H9 (cell line): ENCODE results near the gene SELPLG. TPM values are rescaled to one million over a fixed set of nuclear protein-coding genes. Genes with fewer than 3 reads are reported as not detected.

ENCODE experiments used
- DNase-seq: peaks from one replicate; pipeline ENCODE4 v3.0.0-alpha.2; 2017
- H2AFZ ChIP-seq: one replicate; pipeline ENCODE4 v1.6.1; 2013; ENCODE audit warnings: mild to moderate bottlenecking, low read length, control low read depth, moderate library complexity
- H2AK5ac ChIP-seq: 2 replicates; pipeline ENCODE4 v1.6.1; 2013; ENCODE audit warnings: low read length, control low read depth, mixed read lengths; ENCODE audit not compliant: insufficient read length
- H2BK120ac ChIP-seq: one replicate; pipeline ENCODE4 v1.6.1; 2013; ENCODE audit warnings: low read depth, mild to moderate bottlenecking, low read length, control low read depth, inconsistent platforms; ENCODE audit not compliant: poor library complexity, severe bottlenecking
- H2BK12ac ChIP-seq: 2 replicates; pipeline ENCODE4 v1.6.1; 2013; ENCODE audit warnings: low read length, control low read depth, mixed read lengths, low read depth; ENCODE audit not compliant: insufficient read length
- H2BK15ac ChIP-seq: 2 replicates; pipeline ENCODE4 v1.6.1; 2013; ENCODE audit warnings: low read depth, low read length, control low read depth
- H2BK20ac ChIP-seq: one replicate; pipeline ENCODE4 v1.6.1; 2013; ENCODE audit warnings: low read depth, mild to moderate bottlenecking, low read length, control low read depth, inconsistent platforms; ENCODE audit not compliant: poor library complexity, severe bottlenecking
- H2BK5ac ChIP-seq: 2 replicates; pipeline ENCODE4 v1.6.1; 2013; ENCODE audit warnings: low read length, control low read depth, mixed read lengths; ENCODE audit not compliant: insufficient read length
- H3K14ac ChIP-seq: 2 replicates; pipeline ENCODE4 v1.6.1; 2013; ENCODE audit warnings: low read length, control low read depth; ENCODE audit not compliant: insufficient read depth
- H3K18ac ChIP-seq: 2 replicates; pipeline ENCODE4 v1.6.1; 2013; ENCODE audit warnings: low read depth, mild to moderate bottlenecking, mixed read lengths, low read length, control low read depth; ENCODE audit not compliant: insufficient read length
- H3K23ac ChIP-seq: 2 replicates; pipeline ENCODE4 v1.6.1; 2013; ENCODE audit warnings: low read length, control low read depth, mixed read lengths, low read depth; ENCODE audit not compliant: insufficient read length
- H3K23me2 ChIP-seq: 2 replicates; pipeline ENCODE4 v1.6.1; 2013; ENCODE audit warnings: low read depth, mild to moderate bottlenecking, mixed read lengths, low read length, control low read depth; ENCODE audit not compliant: insufficient read length, poor library complexity, severe bottlenecking
- H3K27ac ChIP-seq: 2 replicates; pipeline ENCODE4 v1.5.1; 2013; ENCODE audit warnings: low read length, control low read depth, mixed read lengths, low read depth; ENCODE audit not compliant: insufficient read length
- H3K27me3 ChIP-seq: 2 replicates; pipeline ENCODE4 v1.6.1; 2013; ENCODE audit warnings: low read length, control low read depth, inconsistent platforms; ENCODE audit not compliant: insufficient read depth
- H3K4ac ChIP-seq: 2 replicates; pipeline ENCODE4 v1.6.1; 2013; ENCODE audit warnings: low read depth, mild to moderate bottlenecking, control low read depth, inconsistent platforms, low read length, moderate library complexity
- H3K4me1 ChIP-seq: 2 replicates; pipeline ENCODE4 v1.6.1; 2013; ENCODE audit warnings: low read length, control low read depth, inconsistent platforms; ENCODE audit not compliant: insufficient read depth
- H3K4me2 ChIP-seq: 2 replicates; pipeline ENCODE4 v1.6.1; 2013; ENCODE audit warnings: low read length, control low read depth, mixed read lengths; ENCODE audit not compliant: insufficient read length, insufficient read depth
- H3K56ac ChIP-seq: 2 replicates; pipeline ENCODE4 v1.6.1; 2013; ENCODE audit warnings: low read depth, mild to moderate bottlenecking, mixed read lengths, low read length, control low read depth; ENCODE audit not compliant: insufficient read length
- H3K79me1 ChIP-seq: 2 replicates; pipeline ENCODE4 v1.6.1; 2013; ENCODE audit warnings: low read depth, mild to moderate bottlenecking, moderate library complexity, low read length, control low read depth, inconsistent platforms; ENCODE audit not compliant: insufficient read depth, poor library complexity, severe bottlenecking
- H3K79me2 ChIP-seq: 2 replicates; pipeline ENCODE4 v1.6.1; 2013; ENCODE audit warnings: low read length, control low read depth, inconsistent platforms; ENCODE audit not compliant: insufficient read depth
- H3K9ac ChIP-seq: 2 replicates; pipeline ENCODE4 v1.6.1; 2013; ENCODE audit warnings: low read length, control low read depth, mixed read lengths; ENCODE audit not compliant: insufficient read length; ENCODE audit errors: extremely low read depth
- H3K9me3 ChIP-seq: one replicate; pipeline ENCODE4 v1.6.1; 2013; ENCODE audit warnings: low read depth, low read length, inconsistent platforms; ENCODE audit not compliant: control insufficient read depth
- H3T11ph ChIP-seq: one replicate; pipeline ENCODE4 v1.6.1; 2013; ENCODE audit warnings: mild to moderate bottlenecking, low read length, control low read depth, inconsistent platforms
- H4K20me1 ChIP-seq: one replicate; pipeline ENCODE4 v1.6.1; 2013; ENCODE audit not compliant: control insufficient read depth, insufficient read length, insufficient read depth
- H4K5ac ChIP-seq: 2 replicates; pipeline ENCODE4 v1.6.1; 2013; ENCODE audit warnings: low read depth, mild to moderate bottlenecking, mixed read lengths, low read length, control low read depth; ENCODE audit not compliant: insufficient read length
- H4K8ac ChIP-seq: replicated peaks from 2 replicates; pipeline ENCODE4 v1.6.1; 2013; ENCODE audit warnings: low read length, control low read depth, mixed read lengths, low read depth; ENCODE audit not compliant: insufficient read length
- H4K91ac ChIP-seq: 2 replicates; pipeline ENCODE4 v1.6.1; 2013; ENCODE audit warnings: low read depth, mild to moderate bottlenecking, moderate library complexity, mixed read lengths, low read length, control low read depth; ENCODE audit not compliant: insufficient read length
- H3K27ac Mint-ChIP-seq, 3 experiments: 2 replicates in 2 of 3; 3 replicates in 1 of 3; pipeline ENCODE4 v1.8.0; 2020 to 2021; ENCODE audit warnings: mixed read lengths in 3 of 3, mild to moderate bottlenecking in 1 of 3, moderate library complexity in 1 of 3
- H3K27me3 Mint-ChIP-seq: 2 replicates; pipeline ENCODE4 v1.8.0; 2021; ENCODE audit warnings: low read depth, mild to moderate bottlenecking, moderate library complexity, mixed read lengths
- H3K36me3 Mint-ChIP-seq, 3 experiments: 2 replicates in 2 of 3; 3 replicates in 1 of 3; pipeline ENCODE4 v1.8.0; 2020 to 2021; ENCODE audit warnings: low read depth in 3 of 3, mixed read lengths in 3 of 3; ENCODE audit not compliant: insufficient read depth in 1 of 3
- H3K4me1 Mint-ChIP-seq, 2 experiments: 2 replicates each; pipeline ENCODE4 v1.8.0; 2020; ENCODE audit warnings: mixed read lengths in 2 of 2
- H3K4me3 Mint-ChIP-seq, 2 experiments: 2 replicates in 1 of 2; 3 replicates in 1 of 2; pipeline ENCODE4 v1.8.0; 2020 to 2021; ENCODE audit warnings: mild to moderate bottlenecking in 2 of 2, mixed read lengths in 2 of 2, moderate library complexity in 1 of 2
- H3K9me3 Mint-ChIP-seq, 2 experiments: 2 replicates in 1 of 2; 3 replicates in 1 of 2; pipeline ENCODE4 v1.8.0; 2020; ENCODE audit warnings: mild to moderate bottlenecking in 2 of 2, mixed read lengths in 2 of 2, moderate library complexity in 1 of 2
- WGBS: extraction: QIAGEN DNeasy Blood & Tissue Kit; methylation state at CpG from one replicate; pipeline ENCODE4 v1.1.7; 2013; ENCODE audit warnings: missing lambda C conversion rate, low lambda C conversion rate, mixed read lengths; ENCODE audit not compliant: insufficient read length; ENCODE audit errors: extremely low coverage; 5-methylcytosine and 5-hydroxymethylcytosine counted together
- total RNA-seq: library from RNA; stranded (reverse); gene quantifications from 2 replicates; pipeline ENCODE4 v1.2.1, GENCODE V29; 2021
- TF ChIP-seq, protein P1 (sequence below): fragments of 200-600 bp; sonication (generic); conservative IDR thresholded peaks from 3 replicates; pipeline ENCODE4 v1.8.0; 2021; ENCODE audit warnings: antibody characterized with exemption, mild to moderate bottlenecking

SELPLG gene
- total RNA-seq, 1 experiment from 2014 or later: 0.15 TPM

DNA sequence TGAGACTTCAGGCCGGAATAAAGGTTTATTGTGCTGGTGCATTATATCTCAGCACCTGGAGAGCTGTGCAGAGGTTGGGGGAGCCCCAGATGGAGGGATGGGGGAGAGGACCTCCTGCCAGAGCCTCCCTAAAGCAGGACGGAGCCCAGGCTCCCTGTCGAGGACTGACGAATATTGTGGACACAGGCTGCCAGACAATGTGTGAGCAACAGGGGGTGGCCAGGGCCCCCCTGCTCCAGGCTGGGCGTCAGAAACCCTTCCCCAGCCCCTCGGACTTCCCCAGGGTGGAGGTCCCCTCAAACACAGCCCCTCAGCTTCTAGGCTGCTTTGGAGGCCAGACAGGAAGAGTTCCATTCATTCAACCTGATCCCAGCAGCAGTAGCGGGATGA is 43.9 kb downstream of the SELPLG start:
- H3K4me2 ChIP-seq: no peak overlapping the region

More for the DNA sequence above, 43.9 kb downstream of the SELPLG start:
- TF ChIP-seq, protein P1, sequence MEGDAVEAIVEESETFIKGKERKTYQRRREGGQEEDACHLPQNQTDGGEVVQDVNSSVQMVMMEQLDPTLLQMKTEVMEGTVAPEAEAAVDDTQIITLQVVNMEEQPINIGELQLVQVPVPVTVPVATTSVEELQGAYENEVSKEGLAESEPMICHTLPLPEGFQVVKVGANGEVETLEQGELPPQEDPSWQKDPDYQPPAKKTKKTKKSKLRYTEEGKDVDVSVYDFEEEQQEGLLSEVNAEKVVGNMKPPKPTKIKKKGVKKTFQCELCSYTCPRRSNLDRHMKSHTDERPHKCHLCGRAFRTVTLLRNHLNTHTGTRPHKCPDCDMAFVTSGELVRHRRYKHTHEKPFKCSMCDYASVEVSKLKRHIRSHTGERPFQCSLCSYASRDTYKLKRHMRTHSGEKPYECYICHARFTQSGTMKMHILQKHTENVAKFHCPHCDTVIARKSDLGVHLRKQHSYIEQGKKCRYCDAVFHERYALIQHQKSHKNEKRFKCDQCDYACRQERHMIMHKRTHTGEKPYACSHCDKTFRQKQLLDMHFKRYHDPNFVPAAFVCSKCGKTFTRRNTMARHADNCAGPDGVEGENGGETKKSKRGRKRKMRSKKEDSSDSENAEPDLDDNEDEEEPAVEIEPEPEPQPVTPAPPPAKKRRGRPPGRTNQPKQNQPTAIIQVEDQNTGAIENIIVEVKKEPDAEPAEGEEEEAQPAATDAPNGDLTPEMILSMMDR: no peak
- H2AFZ ChIP-seq: no peak overlapping the region
- H3K4me1 ChIP-seq: no peaks in the 10 kb centered on the region
- Mint-ChIP-seq H3K4me3 (peak overlapping the region in 1 of 2 experiments; percentile 44; a peak in 2 of 5 replicates), H3K4me1 (peaks cover 12 to 27% of the 10 kb centered on the region in 2 experiments), H3K27ac (peak overlapping the region in 1 of 3 experiments; percentile 35; a peak in 2 of 7 replicates), H3K27me3 (no peaks in the 10 kb centered on the region), H3K9me3 (no peaks in the 10 kb centered on the region), H3K36me3 (no peaks in the 10 kb centered on the region)
- H2AK5ac ChIP-seq: no peak overlapping the region
- no peak overlapping the region for H2BK120ac ChIP-seq
- H3K23ac ChIP-seq: no peak overlapping the region
- no peaks in the 10 kb centered on the region for H3K27me3 ChIP-seq
- no peak overlapping the region; the same call in 1 of the 2 replicates for H3K14ac ChIP-seq
- no peak overlapping the region for H2BK5ac ChIP-seq
- H4K5ac ChIP-seq: no peak overlapping the region
- H3K9ac ChIP-seq: no peak overlapping the region
- H3K79me2 ChIP-seq: no peaks in the 10 kb centered on the region
- H2BK20ac ChIP-seq: no peak overlapping the region
- no peaks in the 10 kb centered on the region for H3K23me2 ChIP-seq
- H3K18ac ChIP-seq: no peak overlapping the region
- no peak overlapping the region for H3K27ac ChIP-seq
- H3K56ac ChIP-seq: no peak overlapping the region
- DNase-seq: no peak
- no peaks in the 10 kb centered on the region for H3K79me1 ChIP-seq
- H3K9me3 ChIP-seq: no peaks in the 10 kb centered on the region
- no peak overlapping the region for H4K91ac ChIP-seq
- H3K4ac ChIP-seq: no peak overlapping the region
- no peak overlapping the region for H2BK15ac ChIP-seq
- no peaks in the 10 kb centered on the region for H4K20me1 ChIP-seq
- H2BK12ac ChIP-seq: no peak overlapping the region
- no peak overlapping the region for H4K8ac ChIP-seq
- H3T11ph ChIP-seq: no peak overlapping the region
- WGBS: no CpG with 5 or more reads among the region's 7 CpGs
